Measurements from ENCODE around the gene PSMD11.

PSMD11 gene

GRCh38 chr17:32490101-32490482, 45.8 kb downstream of the PSMD11 start:
- peak; percentile 55 for DNase-seq (ENCODE audit: low spot score)

- peak; percentile 62 for DNase-seq (ENCODE audit: low spot score)
Measured at GRCh38 chr17:32491371-32492263, 47.3 kb downstream of the PSMD11 start.

GRCh38 chr17:32492264-32492589, 47.9 kb downstream of the PSMD11 start:
- DNase-seq (ENCODE audit: low spot score): no peak

DNA sequence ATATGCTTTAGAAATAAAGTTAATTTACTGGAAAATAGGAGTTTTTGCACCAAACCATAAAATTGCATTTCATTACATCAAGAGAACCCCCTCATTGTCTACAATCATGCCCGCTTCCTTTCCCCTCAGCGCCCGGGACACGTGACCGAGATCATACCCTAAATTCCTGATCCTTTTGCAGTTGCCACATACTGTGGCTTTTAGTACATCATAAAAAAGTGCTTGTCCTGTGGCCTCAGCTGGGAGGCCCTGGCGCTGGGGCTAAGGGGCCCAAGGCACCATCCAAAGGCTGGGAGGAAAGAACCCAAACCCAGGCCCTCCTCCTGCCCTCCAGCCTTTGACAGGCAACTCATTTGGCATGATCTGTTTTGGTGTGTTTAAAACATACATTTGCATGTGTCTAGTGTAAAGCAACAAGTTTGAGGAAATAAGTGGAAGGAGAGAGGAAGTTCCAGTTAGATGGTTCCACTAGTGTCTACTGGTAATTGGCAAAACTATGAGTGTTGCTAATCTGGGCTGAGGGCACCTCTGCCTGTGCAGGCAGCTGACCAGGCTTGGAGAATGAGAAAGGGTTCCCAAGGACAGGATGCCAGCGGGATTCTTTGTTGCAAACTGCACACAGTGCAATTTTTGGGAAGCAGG, 48.5 kb downstream of the PSMD11 start:
- DNase-seq (ENCODE audit: low spot score): no peak

- peak; percentile 56 for DNase-seq (ENCODE audit: low spot score)
Measured at GRCh38 chr17:32493571-32493970, 49.3 kb downstream of the PSMD11 start.

- DNase-seq (ENCODE audit: low spot score): no peak
Measured at GRCh38 chr17:32493976-32494513, 49.7 kb downstream of the PSMD11 start.

DNA sequence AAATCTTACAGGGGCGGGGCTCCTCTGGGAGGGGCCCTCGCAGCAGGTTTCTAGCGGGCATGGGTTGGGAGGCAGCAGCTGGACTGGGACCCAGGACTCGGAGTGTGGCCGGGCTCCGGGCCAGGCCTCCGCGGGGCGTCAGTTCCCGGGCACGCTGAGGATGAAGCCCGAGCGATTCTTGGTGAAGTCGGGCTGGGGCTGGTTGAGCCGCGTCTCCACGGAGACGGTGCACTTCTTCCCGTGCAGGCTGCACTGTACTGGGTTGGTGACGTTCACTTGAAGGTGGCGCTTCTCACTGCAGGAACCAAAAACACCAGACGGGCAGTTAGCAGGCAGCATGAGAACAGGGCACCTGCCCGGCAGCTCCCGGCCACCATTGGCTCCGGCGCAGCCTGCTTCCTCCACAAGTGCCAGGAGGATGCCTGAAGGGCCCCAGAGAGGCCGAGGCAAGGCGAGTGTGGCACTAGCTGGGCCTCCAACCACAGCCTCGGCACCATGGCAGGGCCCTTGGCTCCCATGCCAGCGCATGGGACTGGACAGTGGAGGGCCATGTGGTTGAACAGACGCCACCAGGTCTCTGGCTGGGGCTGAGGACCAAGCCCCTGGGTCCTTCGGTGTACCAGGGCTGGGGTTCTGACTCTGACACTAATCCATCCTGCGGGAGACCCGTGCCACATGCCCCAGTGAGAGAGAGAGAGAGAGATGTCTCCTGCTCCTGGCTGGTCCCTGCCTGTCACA, 50.5 kb downstream of the PSMD11 start:
- peak; percentile 59 for DNase-seq (ENCODE audit: low spot score)

DNA sequence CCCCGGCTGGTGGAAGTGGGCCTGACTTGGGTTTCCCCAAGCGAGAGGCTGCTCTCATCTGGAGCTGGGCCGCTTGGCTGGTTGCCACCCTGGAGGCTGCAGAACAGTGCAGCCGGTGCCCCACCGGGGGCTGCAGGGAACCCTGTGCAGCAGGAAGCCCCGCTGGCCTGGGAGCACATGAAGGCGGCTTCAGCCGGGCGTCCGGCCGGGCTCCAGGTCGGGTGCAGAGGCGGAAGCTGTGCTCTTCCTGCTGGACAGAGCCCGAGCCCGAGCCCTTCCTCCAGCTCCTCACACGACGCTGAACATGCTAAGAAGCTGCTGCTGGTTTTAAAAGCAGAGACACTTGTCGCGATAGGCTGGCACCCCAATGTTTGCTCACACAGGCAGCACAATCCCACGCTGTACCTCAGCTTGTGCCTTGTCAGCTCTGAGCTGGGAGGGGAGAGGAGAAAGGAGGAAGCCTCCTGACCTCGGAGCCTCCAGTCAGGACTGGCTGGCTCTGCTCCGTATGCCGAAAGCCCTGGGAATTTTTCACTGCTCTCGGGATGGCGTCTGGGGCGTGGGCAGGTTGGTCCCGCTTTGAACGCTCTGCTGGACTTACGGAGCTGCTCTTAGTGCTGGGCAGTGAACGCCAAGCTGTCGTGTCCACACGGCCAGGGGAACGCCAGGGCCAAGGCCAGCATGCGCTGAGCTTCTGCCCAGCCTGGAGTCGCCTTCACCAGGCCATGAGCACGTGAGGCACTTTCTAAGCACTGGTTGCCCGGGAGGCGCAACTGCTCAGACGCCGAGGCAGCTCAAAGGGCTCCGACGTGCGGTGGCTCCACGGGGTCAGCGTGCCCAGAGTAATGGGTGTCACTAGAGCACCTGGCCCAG, 51.3 kb downstream of the PSMD11 start:
- peak; percentile 73 for DNase-seq (ENCODE audit: low spot score)

DNA sequence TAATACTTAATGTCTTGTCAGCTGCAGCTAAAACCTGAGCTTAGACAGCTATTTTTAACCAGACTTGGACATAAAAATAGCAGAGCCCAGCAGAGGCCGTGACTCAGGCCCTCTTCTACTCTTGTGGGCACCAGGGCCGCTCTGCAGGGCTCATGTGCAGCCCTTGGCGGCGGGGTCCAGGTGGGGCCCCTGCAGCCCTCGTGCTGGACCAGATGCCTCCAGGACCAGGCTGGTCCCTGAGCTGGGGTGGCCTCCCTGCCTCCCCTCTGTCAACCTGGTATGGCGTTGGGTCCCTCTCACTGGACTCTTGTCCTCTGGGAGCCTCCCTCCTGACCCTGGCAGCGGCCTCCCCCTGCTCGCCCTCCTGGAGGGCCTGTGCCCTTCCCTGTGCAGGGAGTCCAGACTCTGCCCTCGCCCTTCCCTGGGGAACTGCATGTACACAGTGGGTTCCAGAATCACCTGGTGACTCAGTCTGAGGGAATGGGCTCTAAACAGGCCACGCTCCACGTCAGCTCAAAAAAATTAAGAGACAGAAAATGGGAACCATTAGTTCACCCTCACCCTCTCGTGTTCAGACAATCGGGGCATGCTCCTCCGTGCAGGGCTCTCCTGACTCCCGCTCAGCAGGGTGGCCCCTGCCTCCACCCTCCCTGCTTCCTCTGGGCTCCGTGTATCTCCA, 52.2 kb downstream of the PSMD11 start:
- peak; percentile 53 for DNase-seq (ENCODE audit: low spot score)

DNA sequence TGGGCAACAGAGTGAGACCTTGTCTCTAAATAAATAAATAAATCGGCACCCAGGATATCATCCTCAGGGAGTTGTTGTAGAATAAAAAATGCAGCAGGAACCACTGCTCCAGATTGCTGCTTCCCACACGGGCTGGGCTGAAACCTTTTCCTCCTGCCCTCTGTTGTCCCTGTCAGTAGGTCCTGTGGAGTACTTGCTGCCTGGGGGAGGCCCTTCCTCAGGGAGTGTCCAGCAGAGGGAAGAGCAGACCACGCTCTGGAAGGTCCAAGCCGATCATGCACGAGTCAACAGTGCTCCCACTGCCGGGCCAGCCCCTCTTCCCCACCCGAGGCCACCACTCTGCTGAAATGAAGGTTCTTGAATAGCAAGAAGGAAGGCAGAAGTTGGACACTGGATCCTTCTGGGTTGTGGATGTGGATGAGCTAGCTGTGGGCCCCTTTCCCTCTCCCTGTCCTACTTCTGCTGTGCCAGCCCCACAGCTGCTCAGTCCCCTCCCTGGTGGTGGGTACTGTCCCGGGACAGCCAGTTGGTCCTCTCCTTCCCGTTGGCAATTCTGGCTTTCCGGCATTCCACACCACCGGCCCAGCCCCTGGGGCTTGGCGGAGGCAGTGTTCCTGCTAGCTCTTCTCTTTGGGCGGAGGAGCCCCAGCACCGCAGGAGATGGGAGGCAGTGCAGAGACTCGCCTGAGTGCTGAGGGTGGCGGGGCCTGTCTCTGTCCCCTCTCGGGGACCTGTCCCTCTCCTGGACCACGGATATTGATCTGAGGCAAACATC, 53.3 kb downstream of the PSMD11 start:
- peak; percentile 64 for DNase-seq (ENCODE audit: low spot score)

GRCh38 chr17:32498391-32498790, 54.1 kb downstream of the PSMD11 start:
- no peak for DNase-seq (ENCODE audit: low spot score)

- no peak for DNase-seq (ENCODE audit: low spot score)
Measured at GRCh38 chr17:32502013-32502412, 57.7 kb downstream of the PSMD11 start.

DNA sequence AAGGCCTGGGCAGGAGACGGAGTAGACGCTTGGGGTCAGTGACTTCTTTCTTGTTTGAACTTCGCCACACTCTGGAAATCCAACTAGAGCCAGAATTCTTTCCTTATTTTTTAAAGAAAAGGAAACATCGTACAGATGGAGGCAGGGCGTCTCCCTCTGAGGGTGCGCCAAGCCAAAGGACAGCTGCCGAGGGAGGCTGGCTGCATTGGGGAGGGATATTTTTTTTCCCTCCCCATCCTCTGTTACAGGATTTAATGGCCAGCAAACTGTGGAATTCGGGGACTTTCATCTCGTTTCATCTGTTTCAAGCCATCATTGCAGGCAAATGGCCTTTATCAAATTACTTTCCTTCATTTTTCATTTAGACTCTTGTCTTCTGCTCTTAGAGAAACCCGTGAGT, 58.4 kb downstream of the PSMD11 start:
- DNase-seq (ENCODE audit: low spot score): no peak

DNA sequence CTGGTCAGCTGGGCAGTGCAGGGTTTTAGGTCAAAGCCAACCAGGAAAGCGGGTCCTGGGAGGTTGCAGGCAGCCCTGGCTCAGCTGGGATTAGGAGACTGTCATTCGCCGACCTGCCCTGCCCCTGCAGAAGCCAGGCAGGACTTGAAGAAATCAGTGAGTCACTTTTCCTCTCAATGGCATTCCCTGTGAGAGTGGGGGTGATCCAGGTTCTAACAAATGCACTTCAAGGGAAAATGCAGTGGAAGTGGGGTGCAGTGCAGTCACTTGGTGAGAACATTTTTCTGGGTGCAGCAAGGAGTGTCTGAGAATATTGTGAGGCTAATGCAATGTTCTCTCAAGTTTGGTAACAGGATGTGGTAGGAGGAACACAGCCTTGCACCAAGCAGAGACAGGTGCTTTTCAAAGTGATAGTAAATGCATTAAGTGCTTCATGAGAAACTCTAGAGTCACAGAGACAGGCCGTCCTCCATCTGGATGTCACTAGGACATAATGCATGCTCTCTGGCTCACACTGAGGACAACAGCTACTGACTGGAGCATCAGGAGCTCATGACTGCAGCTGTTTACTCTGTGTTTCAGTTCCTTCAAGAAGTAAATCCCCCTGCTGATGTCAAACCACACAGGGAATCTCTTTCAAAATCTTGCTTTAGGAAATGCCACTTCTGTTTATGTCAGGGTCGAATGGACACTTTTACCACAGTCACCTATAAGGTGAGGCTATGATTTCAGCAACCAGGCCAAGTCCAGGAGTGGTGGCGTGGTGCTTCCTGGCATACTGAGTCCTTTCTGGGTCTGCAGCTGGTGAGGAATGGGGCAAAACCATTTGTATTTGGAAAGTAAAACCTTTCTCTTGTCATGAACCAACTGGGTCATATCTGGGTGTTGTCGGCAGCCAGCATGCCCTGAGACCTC, 59.2 kb downstream of the PSMD11 start:
- no peak for DNase-seq (ENCODE audit: low spot score)

GRCh38 chr17:32504166-32504990, 60.1 kb downstream of the PSMD11 start:
- DNase-seq (ENCODE audit: low spot score): no peak

GRCh38 chr17:32508926-32509325, 64.6 kb downstream of the PSMD11 start:
- DNase-seq (ENCODE audit: low spot score): no peak

- DNase-seq (ENCODE audit: low spot score): no peak
Measured at GRCh38 chr17:32510466-32510865, 66.2 kb downstream of the PSMD11 start.

DNA sequence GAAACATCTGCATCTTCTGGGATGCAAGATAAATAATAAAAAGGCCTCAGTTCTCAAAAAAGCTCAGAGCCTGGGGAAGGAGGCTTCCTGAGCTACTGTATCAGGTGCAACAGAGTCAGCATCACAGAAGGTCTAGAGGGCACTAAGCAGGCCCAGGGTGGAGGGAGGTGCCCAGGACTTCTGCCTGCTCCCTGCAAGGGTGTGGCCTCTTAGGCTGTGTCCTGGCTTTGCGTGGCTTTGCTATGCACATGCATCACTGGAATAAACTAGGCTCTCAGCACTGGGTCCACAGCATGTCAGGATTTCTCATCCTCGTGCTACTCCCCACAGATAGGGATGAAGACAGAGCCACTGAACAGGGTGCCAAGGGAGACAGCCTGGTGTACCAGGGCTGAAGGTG, 68.0 kb downstream of the PSMD11 start:
- DNase-seq (ENCODE audit: low spot score): no peak

All from left forelimb (tissue), 1 donor.